K562 (cell line): ENCODE data around the gene LRP4. TPM values are rescaled to one million over a fixed set of nuclear protein-coding genes. Genes with fewer than 3 reads are reported as not detected.

Experiments used
- CBFA2T3 ChIP-seq: fragments of 450-650 bp; IDR thresholded peaks from 2 replicates; pipeline ENCODE4 v1.6.1; 2017
- CC2D1A ChIP-seq: fragments of 450-650 bp; IDR thresholded peaks from 2 replicates; pipeline ENCODE4 v1.6.1; 2017; ENCODE audit warnings: mild to moderate bottlenecking
- ILK ChIP-seq: fragments of 450-650 bp; IDR thresholded peaks from 2 replicates; pipeline ENCODE4 v1.6.1; 2016; ENCODE audit warnings: missing genetic modification characterization, low read depth, mild to moderate bottlenecking, missing compliant biosample characterization, moderate library complexity, borderline replicate concordance
- JUN ChIP-seq, 2 experiments: sonication (generic) in 1 of 2; formaldehyde crosslinking in 1 of 2; IDR thresholded peaks; 2 replicates each; pipeline versions ENCODE4 v1.6.1 to v1.8.0; 2012 to 2022; ENCODE audit warnings: borderline replicate concordance in 2 of 2, mild to moderate bottlenecking in 2 of 2, improper control_type of control experiment in 1 of 2, low read depth in 1 of 2, low read length in 1 of 2, missing genetic modification reagents in 1 of 2
- KLF1 ChIP-seq: fragments of 450-650 bp; IDR thresholded peaks from 2 replicates; pipeline ENCODE4 v1.6.1; 2016; ENCODE audit warnings: missing genetic modification characterization, missing compliant biosample characterization
- MYC ChIP-seq, 2 experiments: fragments of 250-450 bp in 1 of 2; sonication (Bioruptor Pico) in 1 of 2; IDR thresholded peaks; 2 replicates each; pipeline versions ENCODE4 v1.5.1 to v1.6.1; 2012 to 2021; ENCODE audit warnings: low read depth in 2 of 2, borderline replicate concordance in 1 of 2, improper control_type of control experiment in 1 of 2, low read length in 1 of 2, mild to moderate bottlenecking in 1 of 2, moderate library complexity in 1 of 2
- RAD21 ChIP-seq, 2 experiments: fragments of 250-450 bp in 1 of 2; fragments of 450-650 bp in 1 of 2; sonication (Bioruptor Pico) in 1 of 2; formaldehyde crosslinking in 1 of 2; IDR thresholded peaks in 1 of 2; conservative IDR thresholded peaks in 1 of 2; 2 replicates each; pipeline versions ENCODE4 v1.4.0 to v1.8.0; 2020 to 2022; ENCODE audit warnings: mild to moderate bottlenecking in 2 of 2, moderate library complexity in 1 of 2
- RCOR1 ChIP-seq, 2 experiments: IDR thresholded peaks; 2 replicates each; pipeline ENCODE4 v1.6.1; 2012; ENCODE audit warnings: low read depth in 2 of 2, low read length in 2 of 2, borderline replicate concordance in 1 of 2, improper control_type of control experiment in 1 of 2
- SAFB2 ChIP-seq: fragments of 200-400 bp; formaldehyde crosslinking; IDR thresholded peaks from 2 replicates; pipeline ENCODE4 v1.6.1; 2018; ENCODE audit warnings: borderline replicate concordance, low read length, low read depth, moderate library complexity; ENCODE audit not compliant: severe bottlenecking
- YY1 ChIP-seq, 3 experiments: IDR thresholded peaks; 2 replicates each; pipeline ENCODE4 v1.6.1; 2011; ENCODE audit warnings: low read length in 2 of 3, mild to moderate bottlenecking in 2 of 3, moderate library complexity in 2 of 3, borderline replicate concordance in 1 of 3, control low read depth in 1 of 3, low read depth in 1 of 3; ENCODE audit not compliant: insufficient read depth in 3 of 3, insufficient replicate concordance in 2 of 3, control insufficient read depth in 1 of 3, insufficient read length in 1 of 3; ENCODE audit errors: extremely low read depth in 1 of 3
- ZKSCAN8 ChIP-seq: fragments of 200-800 bp; sonication (Bioruptor generic); IDR thresholded peaks from 2 replicates; pipeline ENCODE4 v1.6.1; 2016; ENCODE audit warnings: missing genetic modification characterization, missing compliant biosample characterization
- ZNF586 ChIP-seq: fragments of 450-650 bp; formaldehyde crosslinking; conservative IDR thresholded peaks from 2 replicates; pipeline ENCODE4 v1.4.0; 2020; ENCODE audit warnings: mild to moderate bottlenecking, moderate library complexity
- polyA plus RNA-seq, 8 experiments: library from polyadenylated mRNA; depleted of rRNA in 4 of 8; stranded (reverse) in 5 of 8; unstranded in 3 of 8; fragments of >200 nt; fragmentation: Nextera tagmentation in 2 of 8; fragmentation: Illumina TruSeq in 1 of 8; extraction: Ambion mirVana in 2 of 8; extraction: Trizol in 1 of 8; gene quantifications; 2 replicates each; pipeline versions ENCODE4 v1.2.1 to v1.2.3, GENCODE V29; 2011 to 2014; ENCODE audit warnings: inconsistent platforms in 1 of 8, missing spikeins in 1 of 8
- total RNA-seq, 7 experiments: library from RNA; depleted of rRNA in 6 of 7; stranded (reverse); fragments of >200 nt in 6 of 7; fragmentation: Illumina TruSeq in 2 of 7; extraction: Trizol in 2 of 7; gene quantifications; 2 replicates each; pipeline versions ENCODE4 v1.2.1 to v1.2.3, GENCODE V29; 2011 to 2021; ENCODE audit warnings: low replicate concordance in 1 of 7
- TF ChIP-seq, protein P1 (sequence below): fragments of 450-650 bp; formaldehyde crosslinking; IDR thresholded peaks from 2 replicates; pipeline ENCODE4 v1.4.0; 2020; ENCODE audit warnings: mild to moderate bottlenecking, moderate library complexity
- TF ChIP-seq, protein P2 (sequence below): fragments of 450-650 bp; IDR thresholded peaks from 2 replicates; pipeline ENCODE4 v1.7.0; 2016; ENCODE audit warnings: borderline replicate concordance

The LRP4 gene
- total and polyA plus RNA-seq, 9 of the 15 experiments (the other 6 are each of a cell fraction or from before 2014, with no cell fraction given), result 0.04 to 0.54 (median 0.10) TPM

DNA sequence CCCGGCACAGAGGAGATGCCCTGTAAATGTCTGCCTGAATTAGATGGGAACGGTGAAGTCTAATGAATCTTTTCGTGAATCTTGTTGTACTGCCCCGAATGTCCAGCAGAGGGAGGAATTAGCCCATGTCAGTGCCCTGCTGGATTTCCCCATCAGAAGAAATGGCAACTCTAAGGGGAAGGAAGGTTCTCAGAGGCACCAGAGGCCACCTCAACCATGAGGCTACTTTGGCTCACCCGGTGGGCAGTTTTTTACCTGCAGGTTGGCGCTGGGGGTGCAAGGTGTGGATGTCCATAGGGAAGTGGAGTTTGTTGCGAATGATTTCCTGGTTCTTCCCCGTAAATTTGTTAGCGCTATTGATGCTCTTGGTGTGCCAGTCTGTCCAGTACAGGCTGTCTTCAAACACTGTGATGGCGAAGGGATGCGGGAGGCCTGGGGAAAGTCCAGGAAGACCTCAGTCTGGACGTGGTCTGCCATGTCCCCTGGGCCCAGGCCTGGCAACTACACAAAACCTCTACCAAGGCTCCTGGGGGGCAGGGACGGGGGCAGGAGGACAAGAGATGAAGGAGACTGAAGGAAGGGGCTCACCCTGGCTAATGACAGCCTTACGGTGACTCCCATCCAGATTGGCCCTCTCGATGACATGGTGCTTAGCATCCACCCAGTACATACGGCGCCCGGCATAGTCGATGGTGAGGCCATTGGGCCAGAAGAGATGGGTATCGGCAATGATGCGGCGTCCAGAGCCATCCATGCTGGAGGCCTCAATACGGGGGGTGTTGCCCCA is 28.5 kb downstream of the LRP4 start (continued):
- TF ChIP-seq, protein P1, sequence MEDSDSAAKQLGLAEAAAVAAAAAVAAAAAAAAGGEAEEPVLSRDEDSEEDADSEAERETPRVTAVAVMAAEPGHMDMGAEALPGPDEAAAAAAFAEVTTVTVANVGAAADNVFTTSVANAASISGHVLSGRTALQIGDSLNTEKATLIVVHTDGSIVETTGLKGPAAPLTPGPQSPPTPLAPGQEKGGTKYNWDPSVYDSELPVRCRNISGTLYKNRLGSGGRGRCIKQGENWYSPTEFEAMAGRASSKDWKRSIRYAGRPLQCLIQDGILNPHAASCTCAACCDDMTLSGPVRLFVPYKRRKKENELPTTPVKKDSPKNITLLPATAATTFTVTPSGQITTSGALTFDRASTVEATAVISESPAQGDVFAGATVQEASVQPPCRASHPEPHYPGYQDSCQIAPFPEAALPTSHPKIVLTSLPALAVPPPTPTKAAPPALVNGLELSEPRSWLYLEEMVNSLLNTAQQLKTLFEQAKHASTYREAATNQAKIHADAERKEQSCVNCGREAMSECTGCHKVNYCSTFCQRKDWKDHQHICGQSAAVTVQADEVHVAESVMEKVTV (CRISPR knock-in tag), result peak; percentile 87
- TF ChIP-seq ZKSCAN8 (CRISPR knock-in tag) (no peak), KLF1 (no peak), CBFA2T3 (no peak), CC2D1A (peak; percentile 57; the same call in 1 of the 2 replicates), SAFB2 (no peak), RAD21 (CRISPR knock-in tag; conservative IDR thresholded peaks at IDR 0.05 in 1 of 2, IDR thresholded peaks at IDR 0.05 in 1 of 2) (peak; percentile 91 to 96), JUN (IDR thresholded peaks at IDR 0.05; ENCODE audit: borderline replicate concordance, low read depth, low read length) (0 out of 2 replicates have a peak, but pooled peaks have one; percentile 27), JUN (CRISPR knock-in tag; IDR thresholded peaks at IDR 0.05; ENCODE audit: borderline replicate concordance) (no peak), MYC (IDR thresholded peaks at IDR 0.05; ENCODE audit: low read depth, low read length) (peak; percentile 33; the same call in 1 of the 2 replicates), MYC (CRISPR knock-in tag; IDR thresholded peaks at IDR 0.05; ENCODE audit: borderline replicate concordance, low read depth) (no peak), ZNF586 (CRISPR knock-in tag) (no peak), YY1 (IDR thresholded peaks at IDR 0.05; ENCODE audit: borderline replicate concordance in 1 of 3, control insufficient read depth in 1 of 3, extremely low read depth in 1 of 3, insufficient read depth in 3 of 3, insufficient read length in 1 of 3, insufficient replicate concordance in 2 of 3, low read depth in 1 of 3, low read length in 2 of 3) (peak in 1 of 3 experiments; percentile 20), ILK (tag) (no peak), RCOR1 (IDR thresholded peaks at IDR 0.05; ENCODE audit: borderline replicate concordance in 1 of 2, low read depth in 2 of 2, low read length in 2 of 2) (peak in 1 of 2 experiments; percentile 43; a peak in 1 of 4 replicates)
- TF ChIP-seq, protein P2, sequence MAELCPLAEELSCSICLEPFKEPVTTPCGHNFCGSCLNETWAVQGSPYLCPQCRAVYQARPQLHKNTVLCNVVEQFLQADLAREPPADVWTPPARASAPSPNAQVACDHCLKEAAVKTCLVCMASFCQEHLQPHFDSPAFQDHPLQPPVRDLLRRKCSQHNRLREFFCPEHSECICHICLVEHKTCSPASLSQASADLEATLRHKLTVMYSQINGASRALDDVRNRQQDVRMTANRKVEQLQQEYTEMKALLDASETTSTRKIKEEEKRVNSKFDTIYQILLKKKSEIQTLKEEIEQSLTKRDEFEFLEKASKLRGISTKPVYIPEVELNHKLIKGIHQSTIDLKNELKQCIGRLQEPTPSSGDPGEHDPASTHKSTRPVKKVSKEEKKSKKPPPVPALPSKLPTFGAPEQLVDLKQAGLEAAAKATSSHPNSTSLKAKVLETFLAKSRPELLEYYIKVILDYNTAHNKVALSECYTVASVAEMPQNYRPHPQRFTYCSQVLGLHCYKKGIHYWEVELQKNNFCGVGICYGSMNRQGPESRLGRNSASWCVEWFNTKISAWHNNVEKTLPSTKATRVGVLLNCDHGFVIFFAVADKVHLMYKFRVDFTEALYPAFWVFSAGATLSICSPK, result no peak
